GM18858 (cell line): ENCODE data around the gene PI4K2A.

Source experiments
- ATAC-seq: cut with Tn5 transposase; IDR thresholded peaks from one replicate; pipeline ENCODE4 v1.9.1; 2021; ENCODE audit not compliant: unreplicated experiment

PI4K2A gene

DNA sequence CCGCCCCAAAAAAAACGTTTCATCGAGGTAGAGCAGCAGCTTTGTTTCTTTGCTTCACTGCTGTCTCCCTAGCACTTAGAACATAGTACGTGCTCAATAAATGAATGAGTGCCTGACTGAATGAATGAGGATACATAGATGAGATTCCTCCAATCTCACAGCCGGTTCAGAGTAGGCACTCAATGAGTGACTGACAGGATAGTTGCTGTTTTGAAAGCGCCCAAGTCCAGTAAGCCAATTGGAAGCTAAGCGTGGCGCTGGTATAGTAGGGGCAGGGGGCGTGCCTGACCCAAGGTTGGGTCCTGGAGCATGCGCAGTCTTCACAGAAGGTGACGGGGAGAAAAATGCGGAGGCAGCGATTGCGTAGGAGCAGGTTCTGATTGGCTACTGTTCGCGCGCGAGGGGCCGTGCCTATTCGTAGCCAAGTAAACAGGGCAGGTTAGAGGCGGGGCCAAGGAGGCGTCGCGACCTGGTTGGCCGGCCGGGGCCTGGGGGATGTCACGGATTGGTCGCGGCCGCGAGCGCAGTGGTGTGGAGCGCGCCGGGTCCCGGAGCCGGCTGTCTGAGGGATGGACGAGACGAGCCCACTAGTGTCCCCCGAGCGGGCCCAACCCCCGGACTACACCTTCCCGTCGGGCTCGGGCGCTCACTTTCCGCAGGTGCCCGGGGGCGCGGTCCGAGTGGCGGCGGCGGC lies at the start of gene PI4K2A:
PI4K2A (plus strand) TSS at position 498 of the 694 bp plus-strand sequence; CDS start at position 570, 72 bp downstream.
- peak; percentile 90 for ATAC-seq

DNA sequence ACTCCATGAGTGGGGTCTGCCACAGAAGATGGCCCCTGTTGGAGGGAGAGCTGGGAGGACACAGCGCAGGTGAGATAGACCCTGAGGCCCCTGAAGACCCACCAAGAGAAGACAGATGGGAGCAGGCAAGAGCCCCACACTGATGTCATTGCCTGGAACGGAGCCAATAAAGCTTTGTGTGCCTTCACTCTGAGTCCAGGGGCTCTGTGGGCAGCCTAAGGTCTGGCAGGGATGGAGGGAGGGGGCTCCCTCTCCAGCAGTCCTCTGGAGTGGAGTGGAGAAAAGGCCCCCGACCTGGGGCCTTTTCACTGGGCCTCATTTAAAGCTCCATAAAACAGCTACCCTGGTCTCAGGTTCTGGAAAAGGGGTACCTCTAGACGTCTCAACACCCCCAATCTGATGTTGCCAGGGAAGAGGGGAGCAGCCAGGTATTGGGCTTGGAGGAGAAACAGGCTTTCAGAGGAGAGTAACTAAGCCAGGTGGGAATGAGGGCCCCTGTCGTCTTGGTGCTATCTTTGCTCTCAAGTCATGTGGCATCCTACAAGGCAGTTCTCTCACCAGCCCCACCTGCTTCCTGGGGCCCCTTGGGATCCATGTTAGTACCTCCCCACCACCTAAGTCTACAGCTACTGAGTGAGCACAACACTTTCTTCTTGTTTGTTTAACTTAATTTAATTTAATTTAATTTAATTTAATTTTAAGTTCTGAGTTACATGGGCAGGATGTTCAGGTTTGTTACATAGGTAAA lies 49.5 kb upstream of the PI4K2A start:
- ATAC-seq, result no peak

DNA sequence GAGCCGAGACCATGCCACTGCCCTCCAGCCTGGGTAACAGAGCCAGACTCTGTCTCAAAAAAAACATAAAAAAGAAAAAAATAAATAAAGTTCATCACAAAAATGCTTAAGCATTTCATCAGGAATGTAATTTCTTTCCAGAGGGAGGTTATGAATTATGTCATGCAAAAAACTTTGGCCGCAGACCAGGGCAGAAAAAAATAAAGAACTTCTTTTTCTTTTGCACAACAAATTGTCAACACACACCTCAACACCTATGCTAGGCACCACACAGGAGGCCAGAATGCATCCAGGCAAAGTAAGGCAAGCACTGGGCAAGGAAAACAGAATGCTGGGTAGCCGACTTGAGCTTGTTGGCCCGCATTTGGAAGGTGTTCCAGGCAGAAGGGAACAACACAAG lies 47.0 kb upstream of the PI4K2A start:
- ATAC-seq, result no peak

DNA sequence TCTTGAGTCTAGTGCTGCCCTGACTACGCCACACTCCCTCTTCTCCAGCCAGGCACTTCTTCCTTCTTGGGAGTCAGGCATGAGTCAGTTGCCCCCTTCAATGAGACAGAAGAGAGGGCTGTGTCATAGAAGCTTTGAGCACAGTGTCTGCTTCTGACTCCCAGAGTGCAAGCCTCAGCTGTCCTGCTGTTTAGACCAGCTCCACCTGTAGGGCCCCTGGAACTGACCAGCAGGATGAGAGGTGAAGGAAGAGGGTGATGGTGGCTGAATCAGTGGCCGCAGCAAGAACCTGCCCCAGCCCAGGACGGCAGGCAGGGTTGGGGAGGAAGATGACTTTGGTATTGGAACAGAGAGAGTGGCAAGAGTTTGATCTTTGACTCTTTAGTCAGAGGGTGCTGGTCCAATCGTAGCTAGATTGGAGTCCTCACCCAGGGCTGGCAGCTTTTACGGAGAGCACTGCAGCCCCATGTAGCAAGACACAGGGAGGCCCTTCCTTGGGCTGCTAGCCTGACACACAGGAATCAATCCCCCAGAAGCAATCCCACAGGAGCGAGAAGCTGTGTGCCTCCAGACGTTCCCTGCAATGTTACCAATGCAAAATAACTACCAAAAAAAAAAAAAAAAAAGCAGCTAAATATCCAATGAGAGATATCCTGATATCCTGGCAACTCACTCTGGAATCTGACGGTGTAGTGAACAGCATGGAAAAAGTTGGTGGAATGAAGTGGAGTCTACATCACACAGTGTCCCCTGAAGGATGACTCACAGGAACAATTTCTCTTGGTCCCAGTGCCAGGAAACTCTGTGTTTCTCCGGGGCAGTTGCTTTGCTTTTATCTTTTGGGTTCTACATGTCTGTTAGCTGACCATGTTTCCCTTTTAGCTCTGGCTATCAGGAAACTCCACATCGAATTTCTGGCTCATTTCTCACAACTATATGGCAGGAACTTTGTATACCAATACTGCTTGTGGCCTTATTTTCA lies 44.1 kb upstream of the PI4K2A start:
- ATAC-seq, result no peak

DNA sequence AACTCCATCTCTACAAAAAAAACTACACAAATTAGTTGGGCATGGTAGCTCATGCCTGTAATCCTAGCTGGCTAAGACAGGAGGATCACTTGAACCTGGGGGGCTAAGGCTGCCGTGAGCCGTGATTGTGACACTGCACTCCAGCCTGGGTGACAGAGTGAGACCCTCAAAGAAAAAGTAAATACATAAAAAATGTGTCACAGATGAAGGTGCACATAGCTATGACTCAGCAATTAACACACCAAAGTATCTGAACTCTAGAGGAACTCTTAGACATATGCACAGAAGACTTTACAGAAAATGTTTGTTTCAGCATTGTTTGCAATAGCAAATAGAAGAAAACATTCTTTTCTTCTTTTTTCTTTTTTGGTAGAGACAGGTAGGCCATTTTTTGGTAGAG lies 42.7 kb upstream of the PI4K2A start:
- ATAC-seq, result no peak

DNA sequence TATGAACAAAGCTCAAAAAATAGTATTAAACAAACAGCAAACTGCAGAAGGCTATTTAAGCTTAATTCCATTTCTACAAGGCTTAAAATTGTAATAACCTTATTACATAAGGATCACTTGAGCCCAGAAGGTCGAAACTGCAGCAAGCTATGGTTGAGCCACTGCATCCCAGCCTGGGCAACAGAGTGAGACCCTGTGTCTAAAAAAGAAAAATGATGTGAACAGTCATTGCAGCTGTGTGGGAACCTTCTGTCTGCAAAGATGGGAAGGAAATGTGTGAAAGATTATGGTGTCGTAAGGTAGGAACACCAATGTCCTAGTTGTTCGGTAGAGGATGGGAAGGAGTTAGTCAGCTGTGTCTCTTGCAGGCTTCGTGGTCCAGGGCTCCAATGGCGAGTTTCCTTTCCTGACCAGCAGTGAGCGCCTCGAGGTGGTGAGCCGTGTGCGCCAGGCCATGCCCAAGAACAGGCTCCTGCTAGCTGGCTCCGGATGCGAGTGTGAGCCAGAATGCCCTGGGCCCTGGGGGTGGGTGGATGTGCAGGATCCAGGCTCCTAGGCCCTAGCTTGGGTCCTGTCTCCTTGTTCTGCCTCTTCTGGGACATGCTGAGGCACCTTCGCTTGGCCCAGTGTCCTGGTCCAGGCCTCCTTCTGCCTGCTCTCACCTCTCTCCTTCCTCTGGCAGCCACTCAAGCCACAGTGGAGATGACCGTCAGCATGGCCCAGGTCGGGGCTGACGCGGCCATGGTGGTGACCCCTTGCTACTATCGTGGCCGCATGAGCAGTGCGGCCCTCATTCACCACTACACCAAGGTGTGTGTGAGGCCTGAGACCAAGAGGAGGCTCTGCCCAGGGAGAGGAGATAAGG lies 41.8 kb upstream of the PI4K2A start:
- ATAC-seq, result no peak

DNA sequence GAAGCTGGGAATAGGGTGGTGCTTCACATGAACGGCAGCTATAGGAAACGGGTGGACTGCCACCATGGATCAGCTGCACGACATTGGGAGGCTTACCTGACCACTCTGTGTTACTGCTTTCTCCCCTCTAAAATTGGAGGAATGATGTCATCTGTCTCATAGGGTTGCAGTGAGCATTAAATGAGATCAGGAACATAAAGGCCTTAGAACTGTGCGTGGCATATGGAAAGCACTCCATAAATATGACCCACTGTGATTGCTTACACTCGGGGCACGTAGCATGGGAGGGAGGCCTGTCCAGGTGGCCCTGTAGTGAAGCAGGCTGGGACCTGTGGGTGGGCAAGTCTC lies 41.2 kb upstream of the PI4K2A start:
- ATAC-seq, result no peak

DNA sequence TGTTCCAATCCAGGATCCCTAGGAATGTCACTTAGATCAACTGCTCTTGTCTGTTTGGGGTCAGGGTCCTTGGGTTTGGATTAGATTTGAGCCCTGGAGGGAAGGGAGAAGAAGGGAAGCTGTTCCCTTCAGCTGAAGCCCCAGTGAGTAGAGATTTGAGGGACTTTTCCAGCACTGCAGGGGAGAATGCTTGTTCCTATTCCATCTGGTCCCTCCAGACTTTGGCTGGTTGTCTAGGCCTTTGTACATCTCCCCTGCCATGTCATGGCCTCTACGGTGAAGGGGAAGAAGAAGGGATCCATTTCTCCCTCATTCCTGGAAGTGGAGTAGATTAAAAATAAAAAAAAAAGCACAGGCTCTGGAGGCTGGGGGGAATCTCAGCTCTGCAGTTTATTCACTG lies 39.9 kb upstream of the PI4K2A start:
- ATAC-seq, result no peak

DNA sequence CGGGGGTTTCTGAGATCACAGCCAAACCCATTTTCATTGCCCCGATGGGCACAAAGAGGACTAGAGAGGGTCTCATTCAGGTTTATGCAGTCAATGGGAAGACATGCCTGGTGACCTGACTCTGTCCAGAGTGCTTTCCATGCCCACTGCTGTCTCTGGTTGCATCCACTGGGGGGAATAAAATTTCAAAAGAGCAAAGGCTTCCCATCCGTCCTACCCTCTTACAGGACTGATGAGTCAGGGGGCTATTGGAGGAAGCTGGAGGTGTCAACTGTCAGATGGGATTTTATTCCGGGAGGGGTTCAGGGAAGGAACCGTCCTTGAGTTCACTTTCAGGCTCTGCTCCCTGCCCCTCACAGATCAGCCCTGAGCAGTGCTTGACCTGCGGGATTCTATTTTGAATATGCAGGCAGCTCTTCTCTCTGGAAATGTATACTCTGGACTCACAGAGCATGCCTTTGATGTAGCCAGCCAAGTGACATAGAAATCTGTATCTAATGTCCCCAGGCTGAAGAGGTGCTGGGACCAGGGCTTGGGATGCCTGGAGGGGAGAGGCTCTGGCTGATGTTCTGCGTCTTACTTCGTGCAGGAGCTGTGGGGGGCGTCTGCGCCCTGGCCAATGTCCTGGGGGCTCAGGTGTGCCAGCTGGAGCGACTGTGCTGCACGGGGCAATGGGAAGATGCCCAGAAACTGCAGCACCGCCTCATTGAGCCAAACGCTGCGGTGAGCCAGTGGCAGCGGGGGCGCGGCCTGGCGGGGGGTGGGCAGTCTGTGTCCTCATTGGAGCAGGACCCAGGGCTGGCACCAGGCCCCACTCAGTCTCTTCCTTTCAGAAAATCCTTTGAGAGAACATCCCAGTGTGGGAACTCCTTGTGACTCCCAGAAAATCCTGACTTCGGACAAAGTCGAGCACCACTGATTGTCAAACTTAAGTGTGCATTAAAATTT lies 38.9 kb upstream of the PI4K2A start:
- no peak for ATAC-seq

DNA sequence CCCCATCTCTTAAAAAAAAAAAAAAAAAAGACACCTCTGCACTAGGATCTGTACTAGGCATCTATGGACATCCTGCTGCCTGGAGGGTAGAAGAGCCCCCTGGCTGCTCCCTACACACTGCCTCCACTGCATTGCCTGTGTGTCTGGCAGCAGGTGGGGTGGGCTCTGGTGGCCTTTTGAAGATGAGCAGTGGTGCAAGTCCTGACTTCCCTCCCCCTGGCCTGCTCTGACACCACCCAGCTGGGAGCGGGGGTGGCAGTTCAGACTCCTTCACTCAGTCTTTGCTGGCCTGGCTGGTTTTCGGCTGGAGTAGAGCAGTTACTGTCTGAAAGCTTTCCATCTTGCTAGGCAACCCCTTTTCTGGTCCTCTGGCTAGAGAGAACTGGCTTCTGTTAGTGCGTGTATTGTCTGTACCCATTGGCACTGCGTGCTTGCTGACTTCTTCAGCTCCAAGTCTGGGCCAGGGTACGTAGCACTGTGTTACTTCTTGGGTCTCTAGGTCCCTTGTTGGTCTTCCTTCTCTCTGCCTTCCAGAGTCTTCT lies 33.3 kb upstream of the PI4K2A start:
- ATAC-seq, result no peak

DNA sequence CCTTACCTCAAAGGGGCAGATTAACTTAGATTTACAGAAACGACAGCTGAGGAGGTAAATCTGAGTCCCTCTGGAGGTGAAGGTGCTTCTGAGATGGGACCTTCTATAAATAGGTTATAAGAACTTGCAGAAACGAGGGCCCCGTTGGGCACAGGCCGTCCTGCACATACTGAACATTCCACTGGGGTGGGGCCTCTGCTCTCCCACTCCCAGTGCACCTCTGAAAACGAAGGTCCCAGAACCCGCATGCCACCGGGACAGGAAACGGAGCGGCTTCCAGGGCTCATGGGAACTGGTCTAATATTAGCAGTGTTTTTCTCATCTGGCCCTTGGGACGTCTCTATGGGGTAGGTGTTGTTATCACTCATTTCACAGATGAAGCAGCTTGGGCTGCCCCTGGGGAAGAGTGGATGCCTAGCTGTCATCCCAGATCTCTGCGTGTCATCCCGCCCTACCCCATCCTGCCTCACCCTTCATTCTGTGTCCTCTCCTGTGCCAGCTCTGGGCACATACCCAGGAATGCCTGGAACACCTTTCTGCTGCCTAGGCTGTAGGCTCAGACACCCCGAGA lies 31.4 kb upstream of the PI4K2A start:
- no peak for ATAC-seq

DNA sequence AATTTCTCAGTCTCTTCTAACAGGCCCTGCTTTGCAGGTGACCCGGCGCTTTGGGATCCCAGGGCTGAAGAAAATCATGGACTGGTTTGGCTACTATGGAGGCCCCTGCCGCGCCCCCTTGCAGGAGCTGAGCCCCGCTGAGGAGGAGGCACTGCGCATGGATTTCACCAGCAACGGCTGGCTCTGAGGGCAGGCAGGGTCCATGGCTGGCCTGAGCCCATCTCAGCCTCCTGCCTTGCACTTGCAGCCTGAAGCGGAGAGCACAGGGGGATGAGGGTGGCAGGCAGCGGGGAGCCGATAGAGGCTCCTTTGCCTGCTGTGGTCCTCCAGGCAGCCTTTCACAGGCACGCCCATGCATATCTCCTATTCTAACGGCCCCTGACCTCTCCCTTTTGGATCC lies 29.0 kb upstream of the PI4K2A start:
- no peak for ATAC-seq

DNA sequence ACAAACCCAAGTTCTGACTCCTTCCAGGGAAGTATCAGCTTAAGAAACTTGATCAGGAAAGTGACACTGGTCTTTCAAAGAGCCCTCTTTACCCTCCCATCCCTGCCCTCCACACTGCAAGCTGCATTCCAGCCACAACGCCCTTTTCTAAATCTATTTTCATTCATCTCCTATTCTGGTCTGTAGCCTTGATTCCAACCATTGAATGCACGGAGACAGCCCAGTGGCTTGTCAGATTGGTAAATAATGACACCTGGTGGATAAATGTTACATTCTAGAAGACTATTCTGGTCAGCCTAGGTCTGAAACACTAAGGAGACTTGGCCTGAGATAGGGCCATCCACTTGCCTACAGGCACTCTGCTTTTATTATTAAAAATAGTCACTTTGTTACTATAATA lies 28.1 kb upstream of the PI4K2A start:
- no peak for ATAC-seq

DNA sequence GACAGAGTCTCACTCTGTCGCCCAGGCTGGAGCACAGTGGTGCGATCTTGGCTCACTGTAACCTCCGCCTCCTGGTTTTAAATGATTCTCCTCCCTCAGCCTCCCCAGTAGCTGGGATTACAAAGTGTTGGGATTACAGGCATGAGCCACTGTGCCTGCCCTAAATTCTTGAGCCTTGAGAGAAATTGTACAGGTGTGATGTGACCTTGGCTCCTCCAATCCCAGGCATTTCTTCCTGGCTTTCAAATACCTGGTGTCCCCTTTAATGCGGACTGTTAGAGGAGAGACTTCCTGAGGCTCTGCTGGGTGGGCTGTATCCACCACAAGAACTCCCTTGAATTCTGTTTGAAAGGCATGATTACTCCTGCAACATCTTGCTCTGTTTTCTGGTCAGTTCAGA lies 22.2 kb upstream of the PI4K2A start:
- no peak for ATAC-seq

DNA sequence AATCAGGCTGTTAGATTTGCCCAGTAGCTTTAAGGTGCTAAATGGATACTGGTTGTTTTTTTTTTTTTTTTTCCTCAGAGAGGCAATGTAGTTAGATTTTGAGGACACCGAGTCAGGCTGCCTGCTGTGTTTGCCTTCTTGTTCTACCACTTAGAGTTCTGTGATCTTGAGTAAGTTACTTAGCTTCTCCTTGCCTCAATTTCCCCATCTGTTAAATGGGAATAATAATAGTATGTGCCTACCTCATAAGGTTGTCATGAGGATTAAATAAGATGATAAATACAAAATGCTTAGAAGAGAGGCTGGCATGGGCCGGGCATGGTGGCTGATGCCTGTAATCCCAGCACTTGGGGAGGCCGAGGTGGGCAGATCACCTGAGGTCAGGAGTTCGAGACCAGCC lies 21.7 kb upstream of the PI4K2A start:
- no peak for ATAC-seq

DNA sequence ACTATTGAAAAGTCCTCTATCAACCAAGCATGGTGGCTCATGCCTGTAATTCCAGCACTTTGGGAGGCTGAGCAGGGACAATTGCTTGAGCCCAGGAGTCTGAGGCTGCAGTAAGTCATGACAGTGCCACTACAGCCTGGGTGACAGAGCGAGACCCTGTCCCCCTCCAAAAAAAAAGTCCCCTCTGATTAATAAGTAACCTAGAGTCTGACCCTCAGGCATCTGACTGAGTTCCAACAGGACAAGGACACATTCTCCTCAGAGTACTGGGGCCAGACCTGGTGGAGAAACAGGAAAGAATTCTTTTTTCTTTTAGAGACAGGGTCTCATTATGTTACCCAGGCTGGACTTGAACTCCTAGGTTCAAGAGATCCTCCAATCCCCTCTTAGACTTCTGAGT lies 17.2 kb upstream of the PI4K2A start:
- no peak for ATAC-seq

DNA sequence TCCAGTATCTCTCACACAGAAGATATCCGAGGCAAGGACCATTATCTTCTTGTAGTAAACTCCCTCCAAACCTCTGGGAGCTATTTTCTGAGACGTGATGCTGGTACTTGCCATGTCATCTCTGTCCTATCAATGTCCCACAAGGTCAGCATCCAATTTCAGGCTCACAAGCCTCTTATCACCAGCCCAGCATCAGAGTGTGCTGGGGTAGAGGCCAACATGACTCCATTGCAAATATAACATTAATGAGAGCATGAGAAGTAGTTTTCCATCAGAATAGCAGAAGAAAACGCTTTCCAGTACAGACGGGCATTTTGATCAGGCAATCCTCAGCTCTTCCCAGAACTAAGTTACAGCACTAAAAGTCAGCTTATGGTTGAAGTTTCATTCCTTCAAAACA lies 12.7 kb upstream of the PI4K2A start:
- ATAC-seq, result no peak

DNA sequence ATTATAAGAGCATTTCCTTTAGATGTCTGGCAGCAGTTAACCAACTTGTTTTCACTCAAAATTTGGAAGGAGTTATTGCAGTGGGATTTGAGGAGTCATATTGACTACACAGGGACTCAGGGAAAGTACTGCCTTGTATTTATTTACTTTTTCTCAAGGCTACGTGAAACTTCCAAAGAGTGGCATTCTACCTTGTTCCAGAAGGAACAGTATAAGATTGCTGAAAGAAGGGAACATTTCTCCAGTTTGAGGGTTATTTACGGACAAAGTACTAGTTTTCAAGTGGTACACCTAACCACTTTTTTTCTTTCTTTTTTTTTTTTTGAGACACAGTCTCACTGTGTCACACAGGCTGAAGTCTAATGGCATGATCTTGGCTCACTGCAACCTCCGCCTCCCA lies 12.2 kb upstream of the PI4K2A start:
- ATAC-seq, result no peak

DNA sequence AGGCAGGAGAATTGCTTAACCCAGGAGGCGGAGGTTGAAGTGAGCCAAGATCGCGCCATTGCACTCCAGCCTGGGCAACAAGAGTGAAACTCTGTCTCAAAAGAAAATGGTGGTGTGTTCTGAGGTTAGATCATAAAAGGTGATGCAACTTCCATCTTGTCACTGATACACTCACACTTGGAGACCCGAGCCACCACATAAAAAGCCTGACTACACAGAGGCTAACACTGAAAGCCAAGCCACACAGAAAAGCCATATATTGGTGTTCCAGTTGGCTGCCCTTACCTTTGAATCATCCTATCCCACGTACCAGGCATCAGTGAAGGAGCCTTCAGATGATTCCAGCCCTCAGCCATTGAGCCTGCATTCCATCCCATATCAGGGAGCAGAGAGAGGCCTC lies 11.2 kb upstream of the PI4K2A start:
- ATAC-seq, result no peak
